IPS-11a (cell line): ENCODE measurements around the gene SLC10A7.

Source experiments
- H3K4me3 ChIP-seq: one replicate; pipeline ENCODE4 v1.5.1; 2013; ENCODE audit warnings: low read depth, low read length, control low read depth

SLC10A7 gene

GRCh38 chr4:146521541-146522097 is at the start of gene SLC10A7:
Gene SLC10A7 (minus strand): TSS chr4:146521940. CDS start chr4:146521717, 223 bp downstream.
- peak within 1 kb of the TSS; percentile 86 for H3K4me3 ChIP-seq

GRCh38 chr4:146567396-146567795 is 45.7 kb upstream of the SLC10A7 start:
- H3K4me3 ChIP-seq, result no peak overlapping the region

GRCh38 chr4:146564492-146564891 is 42.8 kb upstream of the SLC10A7 start:
- no peak overlapping the region for H3K4me3 ChIP-seq

- H3K4me3 ChIP-seq, result no peak overlapping the region
Measured at GRCh38 chr4:146550161-146550560, 28.4 kb upstream of the SLC10A7 start.

- H3K4me3 ChIP-seq, result no peak overlapping the region
Measured at GRCh38 chr4:146548443-146548842, 26.7 kb upstream of the SLC10A7 start.

GRCh38 chr4:146545102-146545501 is 23.4 kb upstream of the SLC10A7 start:
- no peak overlapping the region for H3K4me3 ChIP-seq

GRCh38 chr4:146534178-146534577 is 12.4 kb upstream of the SLC10A7 start:
- no peak overlapping the region for H3K4me3 ChIP-seq

- H3K4me3 ChIP-seq, result no peak overlapping the region
Measured at GRCh38 chr4:146525754-146526153, 4.0 kb upstream of the SLC10A7 start.

- no peak overlapping the region for H3K4me3 ChIP-seq
Measured at GRCh38 chr4:146524663-146525062, 2.9 kb upstream of the SLC10A7 start.

- H3K4me3 ChIP-seq, result peak overlapping the region; percentile 86
Measured at GRCh38 chr4:146522869-146523205, 1.1 kb upstream of the SLC10A7 start.

- H3K4me3 ChIP-seq, result peak overlapping the region; percentile 86
Measured at GRCh38 chr4:146522098-146522868, 543 bp upstream of the SLC10A7 start.

- H3K4me3 ChIP-seq, result peak overlapping the region; percentile 86
Measured at GRCh38 chr4:146520896-146521540, 722 bp downstream of the SLC10A7 start.

- no peak overlapping the region for H3K4me3 ChIP-seq
Measured at GRCh38 chr4:146514651-146515357, 6.9 kb downstream of the SLC10A7 start.

- no peak overlapping the region for H3K4me3 ChIP-seq
Measured at GRCh38 chr4:146513548-146513947, 8.2 kb downstream of the SLC10A7 start.

- no peak overlapping the region for H3K4me3 ChIP-seq
Measured at GRCh38 chr4:146511381-146511780, 10.4 kb downstream of the SLC10A7 start.

GRCh38 chr4:146510942-146511341 is 10.8 kb downstream of the SLC10A7 start:
- H3K4me3 ChIP-seq, result no peak overlapping the region

GRCh38 chr4:146508229-146508939 is 13.4 kb downstream of the SLC10A7 start:
- H3K4me3 ChIP-seq, result no peak overlapping the region

- H3K4me3 ChIP-seq, result no peak overlapping the region
Measured at GRCh38 chr4:146507632-146508031, 14.1 kb downstream of the SLC10A7 start.

GRCh38 chr4:146506272-146506671 is 15.5 kb downstream of the SLC10A7 start:
- H3K4me3 ChIP-seq, result no peak overlapping the region

GRCh38 chr4:146500216-146500615 is 21.5 kb downstream of the SLC10A7 start:
- H3K4me3 ChIP-seq, result no peak overlapping the region

GRCh38 chr4:146498291-146498690 is 23.4 kb downstream of the SLC10A7 start:
- H3K4me3 ChIP-seq, result no peak overlapping the region
